GM12878 (cell line): Measurements from ENCODE around the gene H19. TPM values are rescaled to one million over a fixed set of nuclear protein-coding genes. Genes with fewer than 3 reads are reported as not detected.

Source experiments
- EZH2 ChIP-seq: IDR thresholded peaks from 2 replicates; pipeline ENCODE4 v1.6.1; 2012; ENCODE audit warnings: low read depth, mild to moderate bottlenecking, control low read depth, inconsistent platforms, low read length, borderline replicate concordance; ENCODE audit not compliant: control insufficient read depth
- RUNX3 ChIP-seq: IDR thresholded peaks from 2 replicates; pipeline ENCODE4 v1.6.1; 2012; ENCODE audit warnings: low read length, inconsistent platforms
- SIN3A ChIP-seq: IDR thresholded peaks from 2 replicates; pipeline ENCODE4 v1.6.1; 2012; ENCODE audit warnings: low read depth, low read length, improper control_type of control experiment
- microRNA counts: library from miRNA; unstranded; fragments of <30 nt; microRNA quantifications from one replicate; lab custom pipeline; 2016
- polyA plus RNA-seq, 11 experiments: library from polyadenylated mRNA; depleted of rRNA in 4 of 11; unstranded in 6 of 11; stranded (reverse) in 5 of 11; fragments of >200 nt; fragmentation: Nextera tagmentation in 4 of 11; fragmentation: Illumina TruSeq in 1 of 11; extraction: Ambion mirVana in 4 of 11; extraction: Trizol in 1 of 11; gene quantifications; 1 replicate in 1 of 11; 2 replicates in 10 of 11; pipeline versions ENCODE4 v1.2.1 to v1.2.3, GENCODE V29; 2011 to 2016; ENCODE audit warnings: inconsistent platforms in 2 of 11, missing spikeins in 2 of 11, low read depth in 1 of 11
- small RNA-seq: library from RNA; depleted of rRNA; stranded (forward); fragments of <200 nt; gene quantifications from one replicate; pipeline ENCODE3, GENCODE V24; 2014
- total RNA-seq, 4 experiments: library from RNA; depleted of rRNA in 3 of 4; stranded (reverse); fragments of >200 nt in 3 of 4; fragmentation: Illumina TruSeq in 1 of 4; extraction: Trizol in 1 of 4; gene quantifications; 2 replicates each; pipeline versions ENCODE4 v1.2.1 to v1.2.3, GENCODE V29; 2013 to 2021
- TF ChIP-seq, protein P1 (sequence below): fragments of 150-350 bp; IDR thresholded peaks from 2 replicates; pipeline ENCODE4 v1.6.1; 2016; ENCODE audit warnings: low read depth, low read length
- TF ChIP-seq, protein P2 (sequence below): IDR thresholded peaks from 2 replicates; pipeline ENCODE4 v1.6.1; 2011; ENCODE audit warnings: borderline replicate concordance, low read depth, mild to moderate bottlenecking, moderate library complexity, mixed read lengths, low read length; ENCODE audit not compliant: insufficient read depth; ENCODE audit errors: extremely low read length

The H19 gene
- total and polyA plus RNA-seq, 10 of the 15 experiments (the other 5 are each of a cell fraction or from before 2014, with no cell fraction given), result 0.04 to 1.2 (median 0.31) TPM; not detected in 6

DNA sequence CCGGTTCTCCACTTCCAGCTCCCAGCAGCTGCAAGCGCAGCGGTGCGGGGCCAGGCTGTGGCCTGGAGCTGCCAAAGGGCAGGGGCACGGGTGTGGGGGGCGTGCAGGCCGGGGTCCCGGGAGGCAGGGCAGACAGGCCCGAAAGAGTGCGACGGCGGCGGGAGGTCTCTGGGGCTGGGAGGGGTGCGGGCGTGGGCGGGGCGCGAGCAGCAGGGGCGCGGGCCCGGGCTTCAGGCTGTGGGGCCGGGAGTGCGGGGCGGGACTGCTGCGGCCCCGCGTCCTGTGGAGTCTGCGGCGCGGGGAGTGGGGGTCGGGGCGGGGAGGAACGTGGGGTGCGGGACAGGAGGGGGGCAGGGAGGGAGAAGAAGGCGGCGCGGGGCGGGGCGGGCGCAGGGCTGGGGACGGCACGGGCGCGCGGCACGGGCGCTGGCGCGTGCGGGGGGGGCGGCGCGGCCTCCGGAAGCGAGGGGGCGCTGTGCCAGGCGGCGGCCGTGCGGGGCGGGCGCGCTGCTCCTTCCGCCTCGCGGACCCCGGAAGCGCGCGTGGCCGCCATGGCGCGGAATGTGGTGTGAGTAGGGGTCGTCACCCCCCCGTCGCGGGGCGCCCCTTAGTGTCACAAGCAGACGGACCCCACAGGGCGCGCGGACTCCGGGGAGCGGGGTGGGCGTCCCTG lies 50.7 kb downstream of the H19 start, which contains the start of gene MRPL23 (continued):
- TF ChIP-seq EZH2 (no peak), SIN3A (no peak), RUNX3 (no peak)
- TF ChIP-seq, protein P1, sequence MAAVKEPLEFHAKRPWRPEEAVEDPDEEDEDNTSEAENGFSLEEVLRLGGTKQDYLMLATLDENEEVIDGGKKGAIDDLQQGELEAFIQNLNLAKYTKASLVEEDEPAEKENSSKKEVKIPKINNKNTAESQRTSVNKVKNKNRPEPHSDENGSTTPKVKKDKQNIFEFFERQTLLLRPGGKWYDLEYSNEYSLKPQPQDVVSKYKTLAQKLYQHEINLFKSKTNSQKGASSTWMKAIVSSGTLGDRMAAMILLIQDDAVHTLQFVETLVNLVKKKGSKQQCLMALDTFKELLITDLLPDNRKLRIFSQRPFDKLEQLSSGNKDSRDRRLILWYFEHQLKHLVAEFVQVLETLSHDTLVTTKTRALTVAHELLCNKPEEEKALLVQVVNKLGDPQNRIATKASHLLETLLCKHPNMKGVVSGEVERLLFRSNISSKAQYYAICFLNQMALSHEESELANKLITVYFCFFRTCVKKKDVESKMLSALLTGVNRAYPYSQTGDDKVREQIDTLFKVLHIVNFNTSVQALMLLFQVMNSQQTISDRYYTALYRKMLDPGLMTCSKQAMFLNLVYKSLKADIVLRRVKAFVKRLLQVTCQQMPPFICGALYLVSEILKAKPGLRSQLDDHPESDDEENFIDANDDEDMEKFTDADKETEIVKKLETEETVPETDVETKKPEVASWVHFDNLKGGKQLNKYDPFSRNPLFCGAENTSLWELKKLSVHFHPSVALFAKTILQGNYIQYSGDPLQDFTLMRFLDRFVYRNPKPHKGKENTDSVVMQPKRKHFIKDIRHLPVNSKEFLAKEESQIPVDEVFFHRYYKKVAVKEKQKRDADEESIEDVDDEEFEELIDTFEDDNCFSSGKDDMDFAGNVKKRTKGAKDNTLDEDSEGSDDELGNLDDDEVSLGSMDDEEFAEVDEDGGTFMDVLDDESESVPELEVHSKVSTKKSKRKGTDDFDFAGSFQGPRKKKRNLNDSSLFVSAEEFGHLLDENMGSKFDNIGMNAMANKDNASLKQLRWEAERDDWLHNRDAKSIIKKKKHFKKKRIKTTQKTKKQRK, result no peak
- TF ChIP-seq, protein P2, sequence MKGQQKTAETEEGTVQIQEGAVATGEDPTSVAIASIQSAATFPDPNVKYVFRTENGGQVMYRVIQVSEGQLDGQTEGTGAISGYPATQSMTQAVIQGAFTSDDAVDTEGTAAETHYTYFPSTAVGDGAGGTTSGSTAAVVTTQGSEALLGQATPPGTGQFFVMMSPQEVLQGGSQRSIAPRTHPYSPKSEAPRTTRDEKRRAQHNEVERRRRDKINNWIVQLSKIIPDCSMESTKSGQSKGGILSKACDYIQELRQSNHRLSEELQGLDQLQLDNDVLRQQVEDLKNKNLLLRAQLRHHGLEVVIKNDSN, result no peak
- TF ChIP-seq, all 136 proteins: peak for 0

MicroRNAs within 50 kb of the gene (microRNA counts, 767-probe panel; counts per million panel counts)
- microRNA hsa-miR-675-5p (lab: Ali Mortazavi, UCI), result 1,125 counts per million, percentile 35 among the panel's probes with 10 or more counts

Small RNA genes within 50 kb of the gene (small RNA-seq; reads per million reads assigned to genes)
- gene RF01972 (not detected), gene RF01973 (not detected)

Other genes starting within 250 kb of the H19 start
Only the 7 nearest of the 11 such genes appear.
- gene SYT8, start 162.9 kb downstream of the H19 start, total RNA-seq (2014; rRNA removed), result not detected in 2 replicates
- not detected in 2 replicates for gene SYT8, start 162.9 kb downstream of the H19 start, total RNA-seq (2014; rRNA removed; fragmentation: Illumina TruSeq; extraction: Trizol)
- gene SYT8, start 162.9 kb downstream of the H19 start, total RNA-seq (2021), result 0.19 TPM in 1 of 2 replicates, not detected in the other
- gene SYT8, start 162.9 kb downstream of the H19 start, polyA plus RNA-seq (2011; rRNA removed), result not detected in 2 replicates
- gene SYT8, start 162.9 kb downstream of the H19 start, polyA plus RNA-seq (2014; fragmentation: Illumina TruSeq; extraction: Trizol), result not detected in 2 replicates
- not detected for gene SYT8, start 162.9 kb downstream of the H19 start, polyA plus RNA-seq (2014; fragmentation: Nextera tagmentation; extraction: Ambion mirVana)
- gene SYT8, start 162.9 kb downstream of the H19 start, polyA plus RNA-seq (2014; rRNA removed), result 0.44 TPM in 1 of 2 replicates, not detected in the other
- gene SYT8, start 162.9 kb downstream of the H19 start, polyA plus RNA-seq (2016; fragmentation: Nextera tagmentation; extraction: Ambion mirVana), result not detected
- 0.76 and 0.79 TPM in 2 replicates for gene TNNI2, start 158.9 kb downstream of the H19 start, total RNA-seq (2014; rRNA removed)
- gene TNNI2, start 158.9 kb downstream of the H19 start, total RNA-seq (2014; rRNA removed; fragmentation: Illumina TruSeq; extraction: Trizol), result 0.37 TPM in 1 of 2 replicates, not detected in the other
- 0.38 and 0.61 TPM in 2 replicates for gene TNNI2, start 158.9 kb downstream of the H19 start, total RNA-seq (2021)
- 0.35 TPM in 1 of 2 replicates, not detected in the other for gene TNNI2, start 158.9 kb downstream of the H19 start, polyA plus RNA-seq (2011; rRNA removed)
- not detected in 2 replicates for gene TNNI2, start 158.9 kb downstream of the H19 start, polyA plus RNA-seq (2014; fragmentation: Illumina TruSeq; extraction: Trizol)
- under 1 TPM; 0.14 to 0.33 TPM for gene TNNI2, start 158.9 kb downstream of the H19 start, polyA plus RNA-seq (2014; fragmentation: Nextera tagmentation; extraction: Ambion mirVana)
- gene TNNI2, start 158.9 kb downstream of the H19 start, polyA plus RNA-seq (2014; rRNA removed), result 0.37 and 0.56 TPM in 2 replicates
- not detected for gene TNNI2, start 158.9 kb downstream of the H19 start, polyA plus RNA-seq (2016; fragmentation: Nextera tagmentation; extraction: Ambion mirVana)
- gene LSP1, start 144.8 kb downstream of the H19 start, total RNA-seq (2014; rRNA removed), result 374 and 409 TPM in 2 replicates
- gene LSP1, start 144.8 kb downstream of the H19 start, total RNA-seq (2014; rRNA removed; fragmentation: Illumina TruSeq; extraction: Trizol), result 152 and 171 TPM in 2 replicates
- 478 and 488 TPM in 2 replicates for gene LSP1, start 144.8 kb downstream of the H19 start, total RNA-seq (2021)
- gene LSP1, start 144.8 kb downstream of the H19 start, polyA plus RNA-seq (2011; rRNA removed), result 156 and 283 TPM in 2 replicates
- gene LSP1, start 144.8 kb downstream of the H19 start, polyA plus RNA-seq (2014; fragmentation: Illumina TruSeq; extraction: Trizol), result 109 and 328 TPM in 2 replicates
- gene LSP1, start 144.8 kb downstream of the H19 start, polyA plus RNA-seq (2014; fragmentation: Nextera tagmentation; extraction: Ambion mirVana), result 10 to 100 TPM; 19.2 to 34.2 TPM
- 411 and 535 TPM in 2 replicates for gene LSP1, start 144.8 kb downstream of the H19 start, polyA plus RNA-seq (2014; rRNA removed)
- gene LSP1, start 144.8 kb downstream of the H19 start, polyA plus RNA-seq (2016; fragmentation: Nextera tagmentation; extraction: Ambion mirVana), result 100 to 1,000 TPM; 442 to 487 TPM
- not detected in 2 replicates for gene PRR33, start 105.9 kb downstream of the H19 start, total RNA-seq (2014; rRNA removed)
- gene PRR33, start 105.9 kb downstream of the H19 start, total RNA-seq (2014; rRNA removed; fragmentation: Illumina TruSeq; extraction: Trizol), result not detected in 2 replicates
- not detected in 2 replicates for gene PRR33, start 105.9 kb downstream of the H19 start, total RNA-seq (2021)
- not detected in 2 replicates for gene PRR33, start 105.9 kb downstream of the H19 start, polyA plus RNA-seq (2011; rRNA removed)
- gene PRR33, start 105.9 kb downstream of the H19 start, polyA plus RNA-seq (2014; fragmentation: Illumina TruSeq; extraction: Trizol), result not detected in 2 replicates
- under 1 TPM in 1 of 2 experiments, not detected in 1; 0.02 TPM for gene PRR33, start 105.9 kb downstream of the H19 start, polyA plus RNA-seq (2014; fragmentation: Nextera tagmentation; extraction: Ambion mirVana)
- gene PRR33, start 105.9 kb downstream of the H19 start, polyA plus RNA-seq (2014; rRNA removed), result 0.03 TPM in 2 replicates
- 1 to 10 TPM in 1 of 2 experiments, under 1 TPM in 1; 0.74 to 1.0 TPM for gene PRR33, start 105.9 kb downstream of the H19 start, polyA plus RNA-seq (2016; fragmentation: Nextera tagmentation; extraction: Ambion mirVana)
- gene TNNT3, start 78.1 kb downstream of the H19 start, total RNA-seq (2014; rRNA removed), result not detected in 2 replicates
- not detected in 2 replicates for gene TNNT3, start 78.1 kb downstream of the H19 start, total RNA-seq (2014; rRNA removed; fragmentation: Illumina TruSeq; extraction: Trizol)
- gene TNNT3, start 78.1 kb downstream of the H19 start, total RNA-seq (2021), result not detected in 2 replicates
- 0.39 and 0.50 TPM in 2 replicates for gene TNNT3, start 78.1 kb downstream of the H19 start, polyA plus RNA-seq (2011; rRNA removed)
- gene TNNT3, start 78.1 kb downstream of the H19 start, polyA plus RNA-seq (2014; fragmentation: Illumina TruSeq; extraction: Trizol), result 0.40 TPM in 1 of 2 replicates, not detected in the other
- gene TNNT3, start 78.1 kb downstream of the H19 start, polyA plus RNA-seq (2014; fragmentation: Nextera tagmentation; extraction: Ambion mirVana), result not detected
- not detected in 2 replicates for gene TNNT3, start 78.1 kb downstream of the H19 start, polyA plus RNA-seq (2014; rRNA removed)
- gene TNNT3, start 78.1 kb downstream of the H19 start, polyA plus RNA-seq (2016; fragmentation: Nextera tagmentation; extraction: Ambion mirVana), result not detected
- gene MRPL23, start 50.5 kb downstream of the H19 start, total RNA-seq (2014; rRNA removed), result 190 and 198 TPM in 2 replicates
- 103 and 111 TPM in 2 replicates for gene MRPL23, start 50.5 kb downstream of the H19 start, total RNA-seq (2014; rRNA removed; fragmentation: Illumina TruSeq; extraction: Trizol)
- 141 and 143 TPM in 2 replicates for gene MRPL23, start 50.5 kb downstream of the H19 start, total RNA-seq (2021)
- 48.9 and 101 TPM in 2 replicates for gene MRPL23, start 50.5 kb downstream of the H19 start, polyA plus RNA-seq (2011; rRNA removed)
- gene MRPL23, start 50.5 kb downstream of the H19 start, polyA plus RNA-seq (2014; fragmentation: Illumina TruSeq; extraction: Trizol), result 41.6 and 97.6 TPM in 2 replicates
- gene MRPL23, start 50.5 kb downstream of the H19 start, polyA plus RNA-seq (2014; fragmentation: Nextera tagmentation; extraction: Ambion mirVana), result 1 to 10 TPM; 1.6 to 2.5 TPM
- 201 and 230 TPM in 2 replicates for gene MRPL23, start 50.5 kb downstream of the H19 start, polyA plus RNA-seq (2014; rRNA removed)
- gene MRPL23, start 50.5 kb downstream of the H19 start, polyA plus RNA-seq (2016; fragmentation: Nextera tagmentation; extraction: Ambion mirVana), result 100 to 1,000 TPM; 187 to 207 TPM
- not detected in 2 replicates for gene IGF2, start 141.5 kb upstream of the H19 start, total RNA-seq (2014; rRNA removed)
- gene IGF2, start 141.5 kb upstream of the H19 start, total RNA-seq (2014; rRNA removed; fragmentation: Illumina TruSeq; extraction: Trizol), result not detected in 2 replicates
- gene IGF2, start 141.5 kb upstream of the H19 start, total RNA-seq (2021), result 0.35 and 0.41 TPM in 2 replicates
- 0.03 TPM in 1 of 2 replicates, not detected in the other for gene IGF2, start 141.5 kb upstream of the H19 start, polyA plus RNA-seq (2011; rRNA removed)
- not detected in 2 replicates for gene IGF2, start 141.5 kb upstream of the H19 start, polyA plus RNA-seq (2014; fragmentation: Illumina TruSeq; extraction: Trizol)
- gene IGF2, start 141.5 kb upstream of the H19 start, polyA plus RNA-seq (2014; fragmentation: Nextera tagmentation; extraction: Ambion mirVana), result not detected
- not detected in 2 replicates for gene IGF2, start 141.5 kb upstream of the H19 start, polyA plus RNA-seq (2014; rRNA removed)
- not detected for gene IGF2, start 141.5 kb upstream of the H19 start, polyA plus RNA-seq (2016; fragmentation: Nextera tagmentation; extraction: Ambion mirVana)